ENCODE measurements around the gene C16orf74. TPM values are rescaled to one million over a fixed set of nuclear protein-coding genes. Genes with fewer than 3 reads are reported as not detected.

Gene C16orf74
- total RNA-seq, 2 experiments from 2014 or later = 0.33 to 0.53 TPM

DNA sequence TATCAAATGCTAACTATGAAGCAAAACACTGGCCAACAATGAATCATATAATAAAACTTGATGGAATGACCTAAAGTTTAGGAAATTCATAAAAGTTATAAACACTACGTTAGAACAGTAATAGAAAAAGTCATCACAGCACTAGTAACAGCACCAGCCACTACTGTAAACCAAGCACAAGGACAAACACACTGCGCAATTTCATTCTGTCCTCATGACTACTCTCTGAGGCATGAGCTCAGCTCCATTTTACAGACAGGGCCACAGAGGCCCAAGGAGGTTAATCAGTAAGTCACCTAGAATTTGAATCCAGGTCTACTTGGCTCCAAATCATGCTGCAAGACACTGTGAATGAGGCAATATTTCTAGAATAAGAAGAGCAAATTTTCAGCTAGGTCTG lies 35.0 kb upstream of the C16orf74 start:
- ChIA-PET POLR2A (no interaction called here), CTCF (interaction anchor here (2.0 kb wide), 1 partner anchor 35 kb away, joined by 6 read pairs; no protein-coding TSS in a partner anchor)
- Mint-ChIP-seq H3K27me3 (no peaks in the 10 kb centered on the region), H3K27ac (no peak overlapping the region), H3K36me3 (ENCODE audit: low read depth) (peaks cover 26% of the 10 kb centered on the region), H3K4me1 (no peaks in the 10 kb centered on the region), H3K4me3 (no peak overlapping the region), H3K9me3 (no peaks in the 10 kb centered on the region)
- no peak for DNase-seq

DNA sequence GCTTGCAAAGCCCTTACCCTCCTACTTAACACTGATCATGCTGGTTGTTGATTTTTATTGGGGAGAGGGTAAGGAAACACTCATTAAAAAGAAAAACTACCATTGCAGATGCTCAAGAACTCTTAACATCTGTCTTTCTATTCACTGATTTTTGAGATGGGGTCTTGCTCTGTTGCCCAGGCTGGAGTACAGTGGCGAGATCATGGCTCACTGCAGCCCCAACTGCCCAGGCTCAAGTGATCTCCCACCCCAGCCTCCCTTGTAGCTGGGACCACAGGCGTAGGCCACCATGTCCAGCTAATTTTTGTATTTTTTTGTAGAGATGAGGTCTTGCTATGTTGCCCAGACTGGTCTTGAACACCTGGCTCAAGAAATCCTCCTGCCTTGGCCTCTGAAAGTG lies 33.9 kb upstream of the C16orf74 start:
- Mint-ChIP-seq H3K27ac (no peak overlapping the region), H3K27me3 (no peaks in the 10 kb centered on the region), H3K9me3 (no peaks in the 10 kb centered on the region), H3K4me3 (no peak overlapping the region), H3K36me3 (ENCODE audit: low read depth) (peaks cover 33% of the 10 kb centered on the region), H3K4me1 (no peaks in the 10 kb centered on the region)
- ChIA-PET CTCF (interaction anchor here (2.0 kb wide), 1 partner anchor 37 kb away, joined by 6 read pairs; no protein-coding TSS in a partner anchor), POLR2A (no interaction called here)
- no peak for DNase-seq

DNA sequence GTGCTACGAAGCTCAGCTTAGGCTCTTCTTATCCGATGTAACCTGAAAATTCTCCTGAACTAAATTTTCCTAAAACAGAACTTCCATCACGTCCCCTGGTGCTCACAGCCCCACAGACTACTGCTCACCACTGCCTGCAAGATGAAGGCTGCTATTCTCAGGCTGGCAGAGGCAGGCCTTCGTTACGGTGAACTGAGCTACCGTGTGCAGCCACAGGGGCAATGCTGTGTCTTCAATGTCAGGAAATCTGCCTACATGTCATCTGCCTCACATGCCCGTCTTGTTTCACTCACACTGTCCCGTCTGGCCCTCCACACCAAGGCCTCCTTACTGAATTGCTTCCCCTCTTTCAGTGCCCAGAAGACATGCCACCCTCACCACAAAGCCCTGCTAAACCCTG lies 32.5 kb upstream of the C16orf74 start:
- POLR2A ChIA-PET = no interaction called here
- CTCF ChIA-PET = no interaction called here
- Mint-ChIP-seq H3K4me3 (no peak overlapping the region), H3K4me1 (peaks cover 8% of the 10 kb centered on the region), H3K27ac (no peak overlapping the region), H3K27me3 (no peaks in the 10 kb centered on the region), H3K36me3 (ENCODE audit: low read depth) (peaks cover 38% of the 10 kb centered on the region), H3K9me3 (no peaks in the 10 kb centered on the region)
- DNase-seq = no peak

DNA sequence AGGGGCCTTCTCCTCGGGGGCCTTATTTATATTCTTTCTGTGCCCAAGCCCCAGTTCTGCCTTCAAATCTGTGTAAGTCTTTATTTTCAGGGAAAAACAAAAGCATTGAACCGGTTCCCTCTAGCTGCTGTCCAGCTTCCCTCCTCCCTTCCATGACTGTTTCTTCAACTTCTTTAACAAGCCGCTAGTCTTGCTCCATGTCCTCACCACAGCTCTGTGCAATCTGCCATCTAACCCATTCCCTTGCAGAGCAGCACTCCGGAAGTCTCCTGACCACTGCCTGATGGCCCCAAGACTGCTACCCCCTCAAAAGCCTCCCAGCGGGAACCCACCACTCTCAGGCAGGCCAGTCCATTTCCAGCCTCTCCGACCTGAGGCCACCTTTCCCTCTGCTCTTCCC lies 31.6 kb upstream of the C16orf74 start:
- Mint-ChIP-seq H3K27ac (no peak overlapping the region), H3K36me3 (ENCODE audit: low read depth) (peaks cover 45% of the 10 kb centered on the region), H3K4me3 (no peak overlapping the region), H3K4me1 (peaks cover 10% of the 10 kb centered on the region), H3K27me3 (no peaks in the 10 kb centered on the region), H3K9me3 (no peaks in the 10 kb centered on the region)
- POLR2A ChIA-PET = no interaction called here
- DNase-seq = no peak
- CTCF ChIA-PET = no interaction called here

DNA sequence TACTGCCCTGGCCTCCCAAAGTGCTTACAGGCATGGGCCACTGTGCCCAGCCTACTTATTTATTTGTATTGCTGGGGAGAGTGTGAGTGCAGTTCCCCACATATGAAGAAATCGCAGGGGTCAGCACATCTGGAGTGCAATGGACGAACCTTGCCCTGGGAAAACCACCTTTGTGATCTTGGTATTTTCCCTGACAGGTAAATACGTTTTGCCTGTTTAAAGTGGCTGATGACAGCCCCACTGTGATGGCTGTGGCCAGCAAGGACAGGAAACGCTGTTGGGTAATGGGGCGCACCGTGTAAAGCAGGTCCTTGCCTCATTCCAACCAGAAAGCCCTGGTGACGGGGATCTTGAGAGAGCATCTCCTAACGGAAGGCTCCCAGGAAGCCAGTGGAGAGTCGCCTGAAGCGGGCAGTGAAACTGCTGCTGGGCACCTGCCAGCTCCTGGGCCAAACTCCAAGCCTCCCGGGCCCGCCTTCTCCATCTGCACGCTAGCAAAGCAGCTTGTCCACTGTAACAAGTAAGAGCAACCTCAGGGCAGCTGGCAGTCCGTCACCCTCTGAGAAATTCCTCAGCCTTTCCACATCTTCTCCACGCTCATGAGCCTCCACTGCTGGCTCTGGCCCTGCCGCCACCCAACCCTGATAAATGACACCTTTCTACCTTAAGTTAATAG lies 30.9 kb upstream of the C16orf74 start:
- H3K36me3 Mint-ChIP-seq (ENCODE audit: low read depth) = peaks cover 46% of the 10 kb centered on the region
- CTCF ChIA-PET = interaction anchor here (0.9 kb wide), 1 partner anchor 143 kb away, joined by 3 read pairs; no protein-coding TSS in a partner anchor

DNA sequence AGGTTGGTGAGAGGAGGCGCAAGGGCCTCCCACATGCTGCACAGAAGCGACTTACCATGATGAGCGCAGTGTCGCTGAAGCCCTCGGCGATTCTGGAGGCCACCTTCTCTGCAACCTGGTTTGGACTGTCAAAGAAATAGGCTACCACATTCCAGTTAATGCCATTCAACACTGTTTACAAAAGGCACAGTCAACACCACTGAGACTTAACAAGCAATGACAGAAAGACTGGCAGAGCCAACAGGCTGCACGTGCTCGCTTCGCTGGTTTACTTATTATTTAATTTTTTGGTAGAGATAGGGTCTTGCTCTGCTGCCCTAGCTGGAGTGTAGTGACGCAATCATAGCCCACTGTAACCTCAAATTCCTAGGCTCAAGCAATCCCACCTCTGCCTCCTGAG lies 30.3 kb upstream of the C16orf74 start:
- Mint-ChIP-seq H3K27me3 (no peaks in the 10 kb centered on the region), H3K9me3 (no peaks in the 10 kb centered on the region), H3K36me3 (ENCODE audit: low read depth) (peaks cover 48% of the 10 kb centered on the region), H3K4me1 (peaks cover 10% of the 10 kb centered on the region), H3K4me3 (no peak overlapping the region), H3K27ac (no peak overlapping the region)
- ChIA-PET CTCF (interaction anchor here (0.9 kb wide), 1 partner anchor 144 kb away, joined by 3 read pairs; no protein-coding TSS in a partner anchor), POLR2A (no interaction called here)
- no peak for DNase-seq

More for the DNA sequence above, 30.9 kb upstream of the C16orf74 start:
- Mint-ChIP-seq H3K4me3 (no peak overlapping the region), H3K27ac (no peak overlapping the region), H3K9me3 (no peaks in the 10 kb centered on the region), H3K4me1 (peaks cover 10% of the 10 kb centered on the region), H3K27me3 (no peaks in the 10 kb centered on the region)
- POLR2A ChIA-PET = no interaction called here
- DNase-seq = no peak

DNA sequence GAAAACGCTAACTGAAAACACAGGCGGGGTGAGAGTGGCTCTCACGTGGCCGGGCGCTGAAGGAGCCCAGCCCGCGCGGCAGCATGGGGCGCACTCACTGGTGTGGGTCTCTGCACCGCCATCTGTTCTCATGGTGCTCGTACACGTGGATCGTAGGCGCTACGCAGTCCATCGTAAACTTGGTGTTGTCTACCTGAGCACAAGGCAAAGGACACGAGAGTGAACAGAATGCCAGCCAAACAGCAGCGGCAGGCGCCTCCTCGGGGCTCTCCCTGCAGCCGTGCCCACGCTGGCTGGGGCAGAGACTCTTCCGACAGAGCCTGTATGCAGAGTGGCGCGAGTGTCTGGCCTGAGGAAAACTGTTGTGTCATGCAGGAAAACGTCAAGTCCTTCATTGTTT lies 29.4 kb upstream of the C16orf74 start:
- ChIA-PET CTCF (no interaction called here), POLR2A (no interaction called here)
- no peak for DNase-seq
- Mint-ChIP-seq H3K9me3 (no peaks in the 10 kb centered on the region), H3K27me3 (no peaks in the 10 kb centered on the region), H3K36me3 (ENCODE audit: low read depth) (peaks cover 41% of the 10 kb centered on the region), H3K4me3 (no peak overlapping the region), H3K27ac (no peak overlapping the region), H3K4me1 (peaks cover 10% of the 10 kb centered on the region)

DNA sequence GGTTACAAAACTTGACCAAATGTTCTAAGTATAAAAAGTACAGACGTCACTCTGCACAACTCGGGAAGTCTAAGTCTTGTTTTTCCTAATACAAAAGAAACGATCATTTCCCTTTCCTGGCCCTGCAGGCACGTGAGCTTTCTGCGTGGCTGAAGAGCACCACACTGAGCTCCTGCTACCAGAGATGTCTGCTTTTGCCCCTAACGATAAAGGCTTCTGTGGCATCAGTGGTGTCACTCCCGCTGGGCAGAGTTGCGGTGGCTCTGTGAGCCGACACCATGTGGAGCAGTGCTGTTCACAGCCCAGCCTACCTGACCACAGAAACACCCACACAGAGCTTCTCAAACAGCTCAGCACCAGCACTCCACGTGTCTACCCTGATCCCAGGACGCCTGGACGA lies 28.0 kb upstream of the C16orf74 start:
- ChIA-PET POLR2A (no interaction called here), CTCF (interaction anchor here (1.2 kb wide), 1 partner anchor 163 kb away, joined by 5 read pairs; no protein-coding TSS in a partner anchor)
- Mint-ChIP-seq H3K4me3 (no peak overlapping the region), H3K4me1 (peaks cover 10% of the 10 kb centered on the region), H3K27me3 (no peaks in the 10 kb centered on the region), H3K9me3 (no peaks in the 10 kb centered on the region), H3K27ac (no peak overlapping the region), H3K36me3 (ENCODE audit: low read depth) (peaks cover 41% of the 10 kb centered on the region)
- peak; percentile 22 for DNase-seq

DNA sequence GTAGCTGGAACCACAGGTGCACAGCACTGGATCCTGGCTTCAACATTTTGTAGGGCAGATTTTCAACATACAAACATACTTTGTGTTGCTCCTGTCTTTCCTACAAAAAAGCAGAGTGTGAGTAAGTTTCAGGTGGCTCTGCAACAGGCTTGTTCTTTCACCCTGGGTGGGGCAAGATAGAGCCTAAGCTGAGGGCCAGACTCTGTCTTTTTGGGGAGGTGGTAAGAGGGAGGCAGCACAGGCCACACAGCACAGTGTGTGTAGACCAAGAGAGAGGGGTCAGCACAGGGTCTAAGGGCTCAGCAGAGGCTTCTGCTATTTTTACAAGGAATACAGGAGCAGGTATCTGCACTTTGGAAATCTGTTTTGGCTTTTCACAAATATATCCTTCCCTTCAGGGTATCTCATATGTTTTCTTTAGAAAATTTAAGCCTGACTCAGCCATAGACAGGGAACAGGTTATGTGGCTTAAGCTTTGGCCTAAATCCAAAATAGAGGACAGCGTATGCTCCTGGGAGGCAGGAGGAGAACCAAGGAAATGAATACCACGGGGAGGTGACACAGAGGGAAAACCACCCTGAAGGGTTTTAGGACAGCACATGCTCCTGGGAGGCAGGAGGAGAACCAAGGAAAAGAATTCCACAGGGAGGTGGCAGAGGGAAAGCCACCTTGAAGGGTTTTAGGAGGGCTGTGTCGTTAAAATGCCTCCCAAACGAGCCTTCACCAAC lies 26.9 kb upstream of the C16orf74 start:
- Mint-ChIP-seq H3K9me3 (no peaks in the 10 kb centered on the region), H3K36me3 (ENCODE audit: low read depth) (peaks cover 35% of the 10 kb centered on the region), H3K4me3 (no peak overlapping the region), H3K4me1 (peaks cover 10% of the 10 kb centered on the region), H3K27ac (no peak overlapping the region), H3K27me3 (no peaks in the 10 kb centered on the region)
- DNase-seq = no peak
- ChIA-PET CTCF (no interaction called here), POLR2A (no interaction called here)

DNA sequence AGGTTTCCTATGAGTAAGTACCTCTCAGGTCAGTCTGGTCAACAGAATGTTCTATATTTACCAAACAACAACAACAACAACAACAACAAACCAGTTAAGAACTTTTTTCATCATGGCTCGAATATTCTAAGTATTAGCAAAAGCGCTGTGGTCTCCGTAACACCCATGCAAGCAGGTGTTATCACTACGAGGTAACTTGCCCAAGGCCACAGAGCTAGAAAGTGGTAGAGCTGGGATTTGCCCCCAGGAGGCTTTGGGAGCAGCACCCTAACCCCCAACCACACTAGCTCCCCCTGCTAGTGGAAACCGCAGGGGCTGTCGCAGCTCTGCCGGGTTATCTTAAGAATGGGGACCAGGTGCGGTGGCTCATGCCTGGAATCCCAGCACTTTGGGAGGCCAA lies 23.9 kb upstream of the C16orf74 start:
- POLR2A ChIA-PET = no interaction called here
- Mint-ChIP-seq H3K4me1 (peaks cover 10% of the 10 kb centered on the region), H3K27ac (no peak overlapping the region), H3K36me3 (ENCODE audit: low read depth) (peaks cover 26% of the 10 kb centered on the region), H3K9me3 (no peaks in the 10 kb centered on the region), H3K27me3 (no peaks in the 10 kb centered on the region), H3K4me3 (no peak overlapping the region)
- DNase-seq = no peak
- CTCF ChIA-PET = no interaction called here

DNA sequence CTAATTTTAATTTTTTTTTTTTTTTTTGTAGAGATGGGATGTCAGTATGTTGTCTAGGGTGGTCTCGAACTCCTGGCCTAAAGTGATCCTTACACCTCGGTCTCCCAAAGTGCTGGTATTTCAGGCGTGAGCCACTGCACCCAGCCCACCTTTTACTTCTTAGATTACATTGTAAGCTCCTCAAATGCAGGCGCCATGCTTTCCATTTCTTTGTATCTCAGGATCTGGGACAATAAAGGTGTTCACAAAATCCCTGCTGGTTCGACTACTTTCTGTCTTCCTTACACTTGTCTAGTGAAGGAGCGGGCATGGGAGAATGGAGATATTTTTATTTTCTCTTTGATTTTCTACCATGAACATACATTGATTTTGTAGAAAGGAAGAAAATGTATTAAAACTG lies 23.2 kb upstream of the C16orf74 start:
- no peaks in the 10 kb centered on the region for H3K27me3 Mint-ChIP-seq
- H3K4me3 Mint-ChIP-seq = no peak overlapping the region
- H3K9me3 Mint-ChIP-seq = no peaks in the 10 kb centered on the region
- ChIA-PET POLR2A (no interaction called here), CTCF (interaction anchor here (0.7 kb wide), 1 partner anchor 55 kb away, joined by 5 read pairs; no protein-coding TSS in a partner anchor)
- no peak overlapping the region for H3K27ac Mint-ChIP-seq
- H3K4me1 Mint-ChIP-seq = peaks cover 7% of the 10 kb centered on the region
- no peak for DNase-seq
- H3K36me3 Mint-ChIP-seq (ENCODE audit: low read depth) = peaks cover 19% of the 10 kb centered on the region

DNA sequence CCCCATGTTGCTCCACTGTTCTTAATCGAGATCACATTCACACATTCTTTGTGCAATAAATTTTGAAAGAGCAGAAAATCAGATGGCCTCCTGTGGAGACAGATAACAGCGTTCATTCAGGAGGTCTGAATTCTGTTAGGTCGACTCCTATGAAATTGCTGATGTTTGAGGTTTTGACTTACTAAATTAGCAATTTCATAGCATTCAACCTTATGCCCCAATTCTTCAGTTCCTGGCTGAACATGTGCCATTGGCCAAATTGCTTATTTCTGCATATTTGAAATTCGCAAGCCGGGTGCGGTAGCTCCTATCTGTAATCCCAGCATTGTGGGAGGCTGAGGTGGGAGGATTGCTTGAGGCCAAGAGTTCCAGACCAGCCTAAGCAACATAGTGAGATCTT lies 22.1 kb upstream of the C16orf74 start:
- Mint-ChIP-seq H3K9me3 (no peaks in the 10 kb centered on the region), H3K27ac (no peak overlapping the region), H3K27me3 (no peaks in the 10 kb centered on the region), H3K4me3 (no peak overlapping the region), H3K4me1 (no peaks in the 10 kb centered on the region), H3K36me3 (ENCODE audit: low read depth) (peaks cover 9% of the 10 kb centered on the region)
- POLR2A ChIA-PET = no interaction called here
- no peak for DNase-seq
- CTCF ChIA-PET = no interaction called here

DNA sequence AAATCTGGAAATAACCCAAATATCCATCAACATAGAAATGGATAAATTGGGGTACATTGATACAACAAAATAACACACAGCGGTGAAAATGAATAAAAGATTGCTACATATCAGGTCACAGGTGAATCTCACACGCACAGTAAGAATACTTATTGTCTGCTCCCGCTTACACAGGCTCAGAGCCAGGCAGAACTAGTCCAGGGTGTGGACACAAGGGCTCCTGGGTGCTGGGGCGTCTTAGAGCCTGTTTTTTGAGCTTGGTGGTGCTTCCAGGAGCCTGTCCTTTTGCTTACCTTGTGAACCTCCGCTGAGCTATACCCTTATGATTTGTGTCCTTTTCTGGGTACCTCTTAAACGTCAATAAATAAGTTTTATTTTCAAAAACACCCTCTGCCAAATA lies 19.8 kb upstream of the C16orf74 start:
- Mint-ChIP-seq H3K4me1 (no peaks in the 10 kb centered on the region), H3K9me3 (no peaks in the 10 kb centered on the region), H3K27me3 (no peaks in the 10 kb centered on the region), H3K36me3 (ENCODE audit: low read depth) (no peaks in the 10 kb centered on the region), H3K27ac (no peak overlapping the region), H3K4me3 (no peak overlapping the region)
- DNase-seq = no peak
- POLR2A ChIA-PET = no interaction called here
- CTCF ChIA-PET = no interaction called here

DNA sequence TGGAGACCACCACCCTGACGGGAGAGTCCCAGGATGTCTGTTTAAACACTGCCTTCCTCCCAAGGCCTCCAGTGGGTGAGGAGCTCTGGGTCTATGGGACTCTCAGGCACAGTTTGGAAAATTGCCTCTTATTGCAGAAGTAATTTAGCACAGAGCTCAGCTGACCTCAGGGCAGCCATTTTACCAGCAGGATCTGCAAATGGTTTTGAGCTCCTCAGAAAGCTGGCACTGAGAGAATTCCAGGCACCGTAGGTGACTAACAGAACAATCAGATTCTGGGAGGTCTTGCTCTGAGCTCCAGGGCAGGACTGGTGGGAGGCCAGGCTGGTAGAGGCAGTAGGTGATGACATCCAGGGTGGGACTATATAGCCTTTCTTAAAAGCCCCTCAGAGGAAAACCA lies 17.3 kb upstream of the C16orf74 start:
- Mint-ChIP-seq H3K27ac (no peak overlapping the region), H3K4me1 (no peaks in the 10 kb centered on the region), H3K27me3 (no peaks in the 10 kb centered on the region), H3K4me3 (no peak overlapping the region), H3K9me3 (no peaks in the 10 kb centered on the region), H3K36me3 (ENCODE audit: low read depth) (no peaks in the 10 kb centered on the region)
- ChIA-PET POLR2A (no interaction called here), CTCF (interaction anchor here (1.1 kb wide), 1 partner anchor 8 kb away, joined by 3 read pairs; no protein-coding TSS in a partner anchor)
- no peak for DNase-seq
